ENCODE results near the gene FRS3.

DNA sequence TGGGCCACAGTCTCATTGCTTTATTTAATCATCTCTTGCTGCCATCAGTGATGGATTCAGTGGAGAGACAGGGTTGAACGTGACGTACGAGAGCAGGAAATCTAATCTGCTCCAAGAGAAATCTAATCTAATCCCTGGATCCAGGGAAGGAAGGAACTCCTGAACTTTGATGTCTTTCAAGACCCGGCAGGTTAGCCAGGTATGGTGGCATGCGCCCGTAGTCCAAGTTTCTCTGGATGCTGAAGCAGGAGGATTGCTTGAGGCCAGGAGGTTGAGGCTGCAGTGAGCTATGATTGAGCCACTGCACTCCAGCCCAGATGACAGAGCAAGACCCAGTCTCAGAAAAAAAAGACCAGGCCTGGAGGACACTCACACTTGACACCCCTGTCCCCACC, 21.1 kb downstream of the FRS3 start:
- TF ChIP-seq, protein P1, sequence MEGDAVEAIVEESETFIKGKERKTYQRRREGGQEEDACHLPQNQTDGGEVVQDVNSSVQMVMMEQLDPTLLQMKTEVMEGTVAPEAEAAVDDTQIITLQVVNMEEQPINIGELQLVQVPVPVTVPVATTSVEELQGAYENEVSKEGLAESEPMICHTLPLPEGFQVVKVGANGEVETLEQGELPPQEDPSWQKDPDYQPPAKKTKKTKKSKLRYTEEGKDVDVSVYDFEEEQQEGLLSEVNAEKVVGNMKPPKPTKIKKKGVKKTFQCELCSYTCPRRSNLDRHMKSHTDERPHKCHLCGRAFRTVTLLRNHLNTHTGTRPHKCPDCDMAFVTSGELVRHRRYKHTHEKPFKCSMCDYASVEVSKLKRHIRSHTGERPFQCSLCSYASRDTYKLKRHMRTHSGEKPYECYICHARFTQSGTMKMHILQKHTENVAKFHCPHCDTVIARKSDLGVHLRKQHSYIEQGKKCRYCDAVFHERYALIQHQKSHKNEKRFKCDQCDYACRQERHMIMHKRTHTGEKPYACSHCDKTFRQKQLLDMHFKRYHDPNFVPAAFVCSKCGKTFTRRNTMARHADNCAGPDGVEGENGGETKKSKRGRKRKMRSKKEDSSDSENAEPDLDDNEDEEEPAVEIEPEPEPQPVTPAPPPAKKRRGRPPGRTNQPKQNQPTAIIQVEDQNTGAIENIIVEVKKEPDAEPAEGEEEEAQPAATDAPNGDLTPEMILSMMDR (conservative IDR thresholded peaks at IDR 0.05), result no peak
- TF ChIP-seq EZH2 (IDR thresholded peaks at IDR 0.05; ENCODE audit: low read depth), result no peak

Data from PC-9 (cell line).